ENCODE data around the gene SLC24A3. TPM values are rescaled to one million over a fixed set of nuclear protein-coding genes. Genes with fewer than 3 reads are reported as not detected.
"Not testable (repeated sequence)": the region's sequence is repeated elsewhere in the genome, so short reads cannot be mapped to it uniquely, and the experiment has no call there.

Gene SLC24A3
- total RNA-seq, 8 experiments from 2014 or later, result 0.13 to 13.3 (median 7.0) TPM

DNA sequence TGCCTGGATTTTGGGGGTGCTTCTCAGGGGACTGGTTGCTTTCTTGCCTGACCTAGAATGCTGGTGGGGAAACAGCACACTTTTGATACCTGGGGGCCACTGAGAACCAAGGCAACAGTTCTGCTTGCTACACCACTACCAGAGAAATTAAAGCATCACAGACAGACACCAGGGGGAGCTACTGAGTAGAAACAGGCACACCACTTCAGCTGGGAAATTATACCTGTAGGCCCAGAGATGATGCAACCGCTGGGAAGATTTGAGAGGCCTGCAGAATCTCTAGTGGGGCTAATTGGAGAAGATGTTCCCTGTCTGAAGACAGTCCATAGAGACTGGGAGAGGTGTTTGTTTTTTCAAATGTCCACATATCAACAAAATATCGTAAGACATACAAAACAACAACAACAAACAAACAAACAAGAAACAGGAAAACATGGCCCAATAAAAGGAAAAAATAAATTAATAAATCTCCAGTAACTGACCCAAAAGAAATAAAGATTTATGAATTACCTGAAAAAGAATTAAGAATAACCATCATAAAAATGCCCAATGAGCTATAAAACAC is 416.2 kb downstream of the SLC24A3 start:
- ATAC-seq (replicated peaks in 6 of 8), result peak in 4 of 8 experiments; percentile 33 to 92 (median 82)
- in situ Hi-C loops (cut with MboI; ENCODE audit: low pct_unique_long_range_greater_than_20kb in 2 of 9, low sequenced_read_pairs in 9 of 9, unreplicated experiment in 9 of 9), result no loop called here
- H3K4me1 ChIP-seq (replicated peaks in 1 of 2), result no peaks in the 10 kb centered on the region
- no peak overlapping the region for H3K4me3 ChIP-seq
- no peak overlapping the region for H3K27ac ChIP-seq
- WGBS, 10 experiments, result 36 to 100% (median 50%) methylated on average over 1 to 2 of the region's 2 CpGs

- Histone ChIP-seq H3K27ac (no peak overlapping the region), H3K4me3 (no peak overlapping the region), H3K4me1 (replicated peaks in 1 of 2) (no peaks in the 10 kb centered on the region)
- WGBS, 10 experiments, result 39 to 93% (median 75%) methylated on average over 2 to 5 of the region's 5 CpGs; no CpG with 5 or more reads in 2 of the 10 experiments
- ATAC-seq (replicated peaks in 6 of 8), result no peak
- in situ Hi-C loops (cut with MboI; ENCODE audit: low pct_unique_long_range_greater_than_20kb in 2 of 9, low sequenced_read_pairs in 9 of 9, unreplicated experiment in 9 of 9), result no loop called here
Observed at GRCh38 chr20:19631410-19631809, 419.0 kb downstream of the SLC24A3 start.

GRCh38 chr20:19633985-19634384 is 421.5 kb downstream of the SLC24A3 start:
- peak in 1 of 8 experiments; percentile 48 for ATAC-seq (replicated peaks in 6 of 8)
- WGBS, 10 experiments, result 27 to 92% (median 64%) methylated on average over 1 to 3 of the region's 3 CpGs; no CpG with 5 or more reads in 1 of the 10 experiments
- Histone ChIP-seq H3K4me1 (replicated peaks in 1 of 2) (no peaks in the 10 kb centered on the region), H3K27ac (no peak overlapping the region), H3K4me3 (no peak overlapping the region)
- in situ Hi-C loops (cut with MboI; ENCODE audit: low pct_unique_long_range_greater_than_20kb in 2 of 9, low sequenced_read_pairs in 9 of 9, unreplicated experiment in 9 of 9), result no loop called here

GRCh38 chr20:19639471-19640045 is 427.1 kb downstream of the SLC24A3 start:
- H3K4me3 ChIP-seq; in situ Hi-C loops (cut with MboI; ENCODE audit: low pct_unique_long_range_greater_than_20kb in 2 of 9, low sequenced_read_pairs in 9 of 9, unreplicated experiment in 9 of 9): not testable (repeated sequence)
- 90% methylated on average over 8 of the region's 32 CpGs; no CpG with 5 or more reads in 9 of the 10 experiments for WGBS, 10 experiments

DNA sequence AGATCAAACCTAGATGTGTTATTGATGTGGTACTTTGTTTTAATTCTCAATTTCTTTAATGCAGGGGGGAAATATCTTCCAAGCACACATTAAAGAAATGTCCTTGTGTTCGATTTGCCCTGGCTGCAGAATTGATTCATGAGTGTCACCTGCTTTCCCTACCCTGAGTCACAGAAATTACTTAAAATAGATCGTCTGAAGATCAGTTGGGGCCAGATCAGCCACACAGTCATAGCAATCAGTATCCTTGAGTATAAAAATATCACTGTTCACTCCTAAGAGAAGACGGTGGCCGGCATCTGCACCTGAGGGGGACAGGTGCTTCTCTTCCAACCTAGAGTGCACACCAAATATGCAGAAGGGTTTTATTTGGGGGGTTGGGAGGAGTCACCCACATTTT is 430.4 kb downstream of the SLC24A3 start:
- WGBS, 10 experiments, result 0 to 50% (median 30%) methylated on average over 1 to 3 of the region's 4 CpGs; no CpG with 5 or more reads in 3 of the 10 experiments
- in situ Hi-C loops (cut with MboI; ENCODE audit: low pct_unique_long_range_greater_than_20kb in 2 of 9, low sequenced_read_pairs in 9 of 9, unreplicated experiment in 9 of 9), result no loop called here
- ATAC-seq (replicated peaks in 6 of 8), result peak in 5 of 8 experiments; percentile 89 to 96 (median 94)

More at GRCh38 chr20:19639471-19640045, 427.1 kb downstream of the SLC24A3 start:
- not testable (repeated sequence) for H3K27ac ChIP-seq; ATAC-seq (replicated peaks in 6 of 8)
- H3K4me1 ChIP-seq (replicated peaks in 1 of 2), result peaks cover 12 to 18% of the 10 kb centered on the region in 2 donors

DNA sequence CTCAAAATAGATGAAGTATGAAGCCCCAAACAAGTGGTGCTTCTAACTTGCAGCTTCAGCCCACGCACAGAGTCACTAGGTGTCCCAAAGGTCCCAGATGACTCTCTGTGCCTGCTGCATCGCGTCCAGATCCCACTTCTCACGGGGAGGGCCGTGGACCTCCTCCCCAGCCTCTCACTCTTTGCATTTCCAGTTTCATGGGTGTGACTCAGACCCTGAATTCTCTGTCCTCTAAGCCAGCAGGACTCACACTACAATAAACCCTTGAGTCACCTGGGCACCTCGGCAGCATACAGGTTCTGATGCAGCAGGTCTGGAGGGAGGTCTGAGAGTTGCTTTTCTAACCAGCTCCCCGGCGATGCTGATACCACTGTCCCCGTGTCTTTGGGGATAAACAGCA is 431.6 kb downstream of the SLC24A3 start:
- no peak overlapping the region for H3K27ac ChIP-seq
- ATAC-seq (replicated peaks in 6 of 8), result peak in 5 of 8 experiments; percentile 29 to 47 (median 40)
- 20 to 81% (median 40%) methylated on average over 1 to 8 of the region's 9 CpGs; no CpG with 5 or more reads in 5 of the 10 experiments for WGBS, 10 experiments

More for the DNA sequence above, 430.4 kb downstream of the SLC24A3 start:
- Histone ChIP-seq H3K4me3 (no peak overlapping the region), H3K4me1 (replicated peaks in 1 of 2) (peaks cover 12 to 18% of the 10 kb centered on the region in 2 donors), H3K27ac (peak overlapping the region; percentile 4 to 37)

GRCh38 chr20:19646963-19647362 is 434.5 kb downstream of the SLC24A3 start:
- ATAC-seq (replicated peaks in 6 of 8), result no peak
- in situ Hi-C loops (cut with MboI; ENCODE audit: low pct_unique_long_range_greater_than_20kb in 2 of 9, low sequenced_read_pairs in 9 of 9, unreplicated experiment in 9 of 9), result no loop called here
- 20 to 100% (median 52%) methylated on average over 1 to 2 of the region's 2 CpGs; no CpG with 5 or more reads in 6 of the 10 experiments for WGBS, 10 experiments
- H3K4me3 ChIP-seq, result no peak overlapping the region
- H3K4me1 ChIP-seq (replicated peaks in 1 of 2), result peaks cover 12 to 18% of the 10 kb centered on the region in 2 donors
- H3K27ac ChIP-seq, result no peak overlapping the region

More for the DNA sequence above, 431.6 kb downstream of the SLC24A3 start:
- in situ Hi-C loops (cut with MboI; ENCODE audit: low pct_unique_long_range_greater_than_20kb in 2 of 9, low sequenced_read_pairs in 9 of 9, unreplicated experiment in 9 of 9), result no loop called here
- H3K4me1 ChIP-seq (replicated peaks in 1 of 2), result peaks cover 12 to 18% of the 10 kb centered on the region in 2 donors
- H3K4me3 ChIP-seq, result no peak overlapping the region

DNA sequence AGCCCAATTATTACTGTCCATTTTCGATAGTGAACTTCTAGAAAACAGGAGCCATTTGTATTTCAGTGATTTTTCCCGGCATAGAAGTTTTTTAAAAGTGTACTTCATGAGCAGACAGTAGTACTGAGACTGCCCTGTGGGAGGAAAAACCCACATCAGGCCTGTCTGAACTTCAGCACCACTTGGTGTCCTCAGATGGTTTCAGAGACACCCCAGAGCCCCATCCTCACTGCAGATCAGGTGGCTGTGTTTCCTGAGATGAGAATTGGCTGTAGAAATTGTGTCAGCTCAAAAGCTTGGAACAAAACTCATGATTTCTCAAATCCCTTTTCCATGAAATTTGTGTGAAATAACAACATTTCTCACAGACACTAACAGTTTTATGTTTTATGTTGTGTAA is 435.6 kb downstream of the SLC24A3 start:
- ATAC-seq (replicated peaks in 6 of 8), result peak in 2 of 8 experiments; percentile 32 to 48
- no peak overlapping the region for H3K4me3 ChIP-seq
- H3K4me1 ChIP-seq (replicated peaks in 1 of 2), result peaks cover 4 to 9% of the 10 kb centered on the region in 2 donors
- in situ Hi-C loops (cut with MboI; ENCODE audit: low pct_unique_long_range_greater_than_20kb in 2 of 9, low sequenced_read_pairs in 9 of 9, unreplicated experiment in 9 of 9), result no loop called here
- H3K27ac ChIP-seq, result no peak overlapping the region
- 21 to 94% (median 64%) methylated on average over 1 to 2 of the region's 2 CpGs for WGBS, 10 experiments

DNA sequence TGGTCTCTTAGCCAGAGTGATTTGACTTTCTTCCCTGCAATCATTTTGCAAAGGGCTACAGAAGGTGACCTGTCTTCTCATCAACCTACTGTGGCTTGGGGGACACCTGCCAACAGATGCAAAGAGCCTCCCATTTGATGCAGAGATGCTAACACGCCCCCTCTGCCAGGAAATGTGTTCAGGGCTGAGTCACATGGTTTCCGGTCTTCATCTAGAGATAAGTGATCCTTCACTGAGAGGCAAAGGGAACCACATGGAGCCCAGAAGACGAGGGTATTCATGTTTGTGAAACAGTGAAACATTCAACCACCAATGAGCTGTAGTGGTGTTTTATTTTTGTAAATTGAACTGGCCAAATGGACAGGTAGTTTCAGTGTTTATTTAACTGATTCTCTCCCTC is 436.6 kb downstream of the SLC24A3 start:
- Histone ChIP-seq H3K27ac (no peak overlapping the region), H3K4me1 (replicated peaks in 1 of 2) (peaks cover 2 to 4% of the 10 kb centered on the region in 2 donors), H3K4me3 (no peak overlapping the region)
- peak in 2 of 8 experiments; percentile 19 to 35 for ATAC-seq (replicated peaks in 6 of 8)
- in situ Hi-C loops (cut with MboI; ENCODE audit: low pct_unique_long_range_greater_than_20kb in 2 of 9, low sequenced_read_pairs in 9 of 9, unreplicated experiment in 9 of 9), result no loop called here
- 14 to 80% (median 40%) methylated on average over 1 to 3 of the region's 3 CpGs; no CpG with 5 or more reads in 5 of the 10 experiments for WGBS, 10 experiments

- in situ Hi-C loops (cut with MboI; ENCODE audit: low pct_unique_long_range_greater_than_20kb in 2 of 9, low sequenced_read_pairs in 9 of 9, unreplicated experiment in 9 of 9), result loop anchor here in 5 of 9 experiments (25.0 kb wide), 2 partner anchors 440 to 1015 kb away; partner anchors contain the start of gene SLC24A3 (in 2 of the 5)
Observed at GRCh38 chr20:19652591-19653026, 440.2 kb downstream of the SLC24A3 start.

DNA sequence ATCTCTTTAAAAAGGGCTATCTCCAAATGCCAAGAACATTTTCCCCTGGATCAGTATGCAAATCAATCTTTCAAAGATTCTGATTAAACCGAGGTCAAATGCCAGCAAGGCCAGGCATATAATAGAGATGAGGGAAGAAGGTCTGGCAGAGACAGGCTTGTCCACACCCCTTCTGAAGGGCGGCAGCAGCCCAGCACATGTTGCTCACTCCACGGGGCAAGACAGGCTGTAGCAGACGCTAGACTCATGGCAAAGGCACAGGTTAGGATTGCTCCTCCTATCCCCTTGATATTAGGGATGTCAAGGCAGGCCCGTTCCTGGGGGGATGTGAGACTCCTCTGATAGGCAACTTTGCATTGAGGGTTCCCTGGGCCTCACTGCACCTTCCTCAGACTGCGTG is 440.9 kb downstream of the SLC24A3 start:
- in situ Hi-C loops (cut with MboI; ENCODE audit: low pct_unique_long_range_greater_than_20kb in 2 of 9, low sequenced_read_pairs in 9 of 9, unreplicated experiment in 9 of 9), result loop anchor here in 5 of 9 experiments (25.0 kb wide), 2 partner anchors 441 to 1016 kb away; partner anchors contain the start of gene SLC24A3 (in 2 of the 5)
- WGBS, 10 experiments, result 0 to 59% (median 37%) methylated on average over 1 to 4 of the region's 6 CpGs; no CpG with 5 or more reads in 3 of the 10 experiments

More at GRCh38 chr20:19652591-19653026, 440.2 kb downstream of the SLC24A3 start:
- H3K4me3 ChIP-seq, result no peak overlapping the region
- peak in 1 of 8 experiments; percentile 40 for ATAC-seq (replicated peaks in 6 of 8)
- H3K27ac ChIP-seq, result no peak overlapping the region
- peaks cover 2 to 4% of the 10 kb centered on the region in 2 donors for H3K4me1 ChIP-seq (replicated peaks in 1 of 2)
- 7 to 90% (median 49%) methylated on average over 1 to 4 of the region's 5 CpGs; no CpG with 5 or more reads in 2 of the 10 experiments for WGBS, 10 experiments

GRCh38 chr20:19654921-19655320 is 442.5 kb downstream of the SLC24A3 start:
- 47 to 100% (median 90%) methylated on average over 1 to 7 of the region's 8 CpGs; no CpG with 5 or more reads in 2 of the 10 experiments for WGBS, 10 experiments
- in situ Hi-C loops (cut with MboI; ENCODE audit: low pct_unique_long_range_greater_than_20kb in 2 of 9, low sequenced_read_pairs in 9 of 9, unreplicated experiment in 9 of 9), result loop anchor here in 5 of 9 experiments (25.0 kb wide), 2 partner anchors 443 to 1018 kb away; partner anchors contain the start of gene SLC24A3 (in 2 of the 5)
- ATAC-seq (replicated peaks in 6 of 8), result no peak
- Histone ChIP-seq H3K27ac (no peak overlapping the region), H3K4me3 (no peak overlapping the region), H3K4me1 (replicated peaks in 1 of 2) (peaks cover 2 to 4% of the 10 kb centered on the region in 2 donors)

More for the DNA sequence above, 440.9 kb downstream of the SLC24A3 start:
- Histone ChIP-seq H3K27ac (no peak overlapping the region), H3K4me1 (replicated peaks in 1 of 2) (peaks cover 2 to 4% of the 10 kb centered on the region in 2 donors), H3K4me3 (no peak overlapping the region)
- peak in 2 of 8 experiments; percentile 70 to 72 for ATAC-seq (replicated peaks in 6 of 8)

- WGBS, 10 experiments, result 55 to 100% (median 90%) methylated on average over 1 to 12 of the region's 15 CpGs; no CpG with 5 or more reads in 1 of the 10 experiments
- in situ Hi-C loops (cut with MboI; ENCODE audit: low pct_unique_long_range_greater_than_20kb in 2 of 9, low sequenced_read_pairs in 9 of 9, unreplicated experiment in 9 of 9), result loop anchor here in 5 of 9 experiments (25.0 kb wide), 2 partner anchors 446 to 1021 kb away; partner anchors contain the start of gene SLC24A3 (in 2 of the 5)
- H3K4me3 ChIP-seq, result no peak overlapping the region
- ATAC-seq (replicated peaks in 6 of 8), result no peak
- H3K4me1 ChIP-seq (replicated peaks in 1 of 2), result peaks cover 11 to 15% of the 10 kb centered on the region in 2 donors
- H3K27ac ChIP-seq, result no peak overlapping the region
Observed at GRCh38 chr20:19658137-19658536, 445.7 kb downstream of the SLC24A3 start.

Measured in motor neuron (in vitro differentiated cells).